ENCODE results near the gene IL7R.

- TF ChIP-seq, protein P1, sequence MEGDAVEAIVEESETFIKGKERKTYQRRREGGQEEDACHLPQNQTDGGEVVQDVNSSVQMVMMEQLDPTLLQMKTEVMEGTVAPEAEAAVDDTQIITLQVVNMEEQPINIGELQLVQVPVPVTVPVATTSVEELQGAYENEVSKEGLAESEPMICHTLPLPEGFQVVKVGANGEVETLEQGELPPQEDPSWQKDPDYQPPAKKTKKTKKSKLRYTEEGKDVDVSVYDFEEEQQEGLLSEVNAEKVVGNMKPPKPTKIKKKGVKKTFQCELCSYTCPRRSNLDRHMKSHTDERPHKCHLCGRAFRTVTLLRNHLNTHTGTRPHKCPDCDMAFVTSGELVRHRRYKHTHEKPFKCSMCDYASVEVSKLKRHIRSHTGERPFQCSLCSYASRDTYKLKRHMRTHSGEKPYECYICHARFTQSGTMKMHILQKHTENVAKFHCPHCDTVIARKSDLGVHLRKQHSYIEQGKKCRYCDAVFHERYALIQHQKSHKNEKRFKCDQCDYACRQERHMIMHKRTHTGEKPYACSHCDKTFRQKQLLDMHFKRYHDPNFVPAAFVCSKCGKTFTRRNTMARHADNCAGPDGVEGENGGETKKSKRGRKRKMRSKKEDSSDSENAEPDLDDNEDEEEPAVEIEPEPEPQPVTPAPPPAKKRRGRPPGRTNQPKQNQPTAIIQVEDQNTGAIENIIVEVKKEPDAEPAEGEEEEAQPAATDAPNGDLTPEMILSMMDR (IDR thresholded peaks at IDR 0.05), result no peak
- no peak for TF ChIP-seq POLR2A (IDR thresholded peaks at IDR 0.05)
These were observed 28.1 kb downstream of the IL7R start for GRCh38 chr5:35884773-35885172.
